Stimulated activated CD8-positive, alpha-beta memory T cell treated with anti-CD3 and anti-CD28 coated beads, Interleukin-15, amount 100 ng/mL, for 24 hours (primary cell): Measurements from ENCODE around the gene SBSN.

Experiments
- DNase-seq: peaks from one replicate; pipeline ENCODE4 v3.0.0-alpha.2; 2020; ENCODE audit warnings: low read depth

Gene SBSN

DNA sequence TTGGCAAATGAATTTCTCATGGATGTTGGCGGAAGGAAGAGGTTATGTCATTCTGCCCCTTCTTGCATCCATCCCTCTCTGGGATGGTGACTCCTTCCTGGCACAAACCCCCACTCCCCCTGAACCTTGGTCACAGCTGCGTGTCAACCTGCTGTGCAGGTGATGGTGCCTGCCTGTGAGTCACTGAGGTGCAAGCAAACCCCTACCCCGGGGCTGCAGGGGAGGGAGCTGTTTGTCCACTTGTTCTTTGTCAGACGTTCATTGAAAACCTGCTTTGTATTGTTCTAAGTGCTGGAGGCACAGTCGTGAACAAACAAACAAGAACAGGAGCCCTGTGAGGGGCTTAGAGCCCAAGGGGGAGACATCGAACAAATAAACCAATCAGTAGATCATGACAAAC, 3.2 kb upstream of the SBSN start:
- DNase-seq = no peak

GRCh38 chr19:35529241-35530218, 1.4 kb upstream of the SBSN start:
- no peak for DNase-seq

GRCh38 chr19:35525873-35526272, 2.2 kb downstream of the SBSN start:
- DNase-seq = no peak

GRCh38 chr19:35524181-35524837, 3.8 kb downstream of the SBSN start:
- DNase-seq = no peak

GRCh38 chr19:35522745-35523327, 5.3 kb downstream of the SBSN start:
- no peak for DNase-seq

DNA sequence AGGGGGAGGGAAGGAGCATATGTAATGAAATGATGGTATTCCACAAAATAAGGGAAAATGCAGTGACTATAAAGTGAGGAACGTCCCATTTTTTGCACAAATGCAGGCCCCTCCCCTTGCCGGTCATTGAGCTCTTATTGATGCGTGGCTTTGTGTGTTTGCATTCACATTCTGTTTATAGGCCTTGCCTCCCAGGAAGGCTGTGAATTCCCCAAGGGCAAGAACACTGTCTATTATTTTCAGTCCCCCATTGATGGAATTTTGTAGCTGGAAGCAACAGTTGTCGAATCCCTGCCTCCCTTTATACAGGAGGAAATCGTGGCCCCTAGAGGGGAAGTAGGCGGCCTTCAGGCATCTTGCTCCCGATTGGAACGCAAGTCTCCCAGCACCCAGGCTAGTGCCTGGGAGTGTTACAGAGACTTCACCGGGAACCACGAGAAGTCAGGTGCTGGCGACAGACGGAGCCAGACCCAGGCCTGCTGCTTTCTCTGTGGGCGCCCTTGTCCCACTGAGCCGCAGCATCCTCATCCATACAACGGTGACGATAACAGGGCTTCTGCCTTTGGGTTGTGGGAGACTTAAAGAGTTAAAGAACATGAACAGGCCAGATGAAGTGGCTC, 6.9 kb downstream of the SBSN start:
- DNase-seq = no peak

GRCh38 chr19:35519291-35519690, 8.8 kb downstream of the SBSN start:
- DNase-seq = no peak

GRCh38 chr19:35518313-35518712, 9.8 kb downstream of the SBSN start:
- DNase-seq = no peak

- DNase-seq = no peak
These were observed 10.8 kb downstream of the SBSN start for GRCh38 chr19:35517342-35517741.

DNA sequence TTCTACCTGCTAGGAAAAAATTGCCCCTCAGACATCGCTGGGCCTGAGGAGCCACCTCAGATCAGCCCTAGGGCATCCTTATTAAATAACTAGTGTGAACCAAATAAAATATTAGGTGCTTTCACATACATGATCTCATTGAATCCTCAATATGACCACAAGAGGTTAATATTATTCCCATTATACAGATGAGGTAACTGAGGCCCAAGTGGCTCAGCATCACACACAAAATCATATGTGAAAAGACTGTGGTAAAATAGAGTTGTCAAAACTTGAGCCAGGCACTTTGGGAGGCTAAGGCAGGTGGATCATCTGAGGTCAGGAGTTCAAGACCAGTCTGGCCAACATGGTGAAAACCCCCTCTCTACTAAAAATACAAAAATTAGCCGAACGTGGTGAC, 11.8 kb downstream of the SBSN start:
- DNase-seq = no peak

DNA sequence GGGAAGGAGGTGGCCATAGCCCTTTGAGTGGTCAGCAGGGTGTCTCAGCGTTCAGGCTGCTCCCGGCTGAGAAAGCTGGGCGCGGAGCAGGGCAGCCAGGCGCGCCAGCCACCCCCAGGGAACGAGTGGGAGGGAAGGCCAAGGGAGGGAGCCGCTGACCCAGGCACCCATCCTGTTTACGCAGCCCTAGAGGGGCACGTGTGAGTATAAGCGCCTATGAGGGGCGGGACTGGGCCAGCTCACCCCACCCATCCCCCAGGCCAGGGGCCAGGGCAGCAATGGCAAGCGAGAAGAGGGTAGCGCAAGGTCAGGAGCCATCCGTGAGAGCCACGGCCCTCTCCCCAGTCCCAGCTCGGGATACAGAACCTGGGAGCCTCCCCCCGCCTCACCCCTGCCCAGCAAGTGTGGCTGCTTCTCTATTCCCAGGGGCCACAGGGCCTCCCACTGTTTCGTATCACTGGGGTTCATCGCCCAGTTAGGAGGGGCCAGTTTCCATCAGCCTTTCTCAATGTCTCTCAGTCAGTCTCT, 13.8 kb downstream of the SBSN start:
- no peak for DNase-seq

DNA sequence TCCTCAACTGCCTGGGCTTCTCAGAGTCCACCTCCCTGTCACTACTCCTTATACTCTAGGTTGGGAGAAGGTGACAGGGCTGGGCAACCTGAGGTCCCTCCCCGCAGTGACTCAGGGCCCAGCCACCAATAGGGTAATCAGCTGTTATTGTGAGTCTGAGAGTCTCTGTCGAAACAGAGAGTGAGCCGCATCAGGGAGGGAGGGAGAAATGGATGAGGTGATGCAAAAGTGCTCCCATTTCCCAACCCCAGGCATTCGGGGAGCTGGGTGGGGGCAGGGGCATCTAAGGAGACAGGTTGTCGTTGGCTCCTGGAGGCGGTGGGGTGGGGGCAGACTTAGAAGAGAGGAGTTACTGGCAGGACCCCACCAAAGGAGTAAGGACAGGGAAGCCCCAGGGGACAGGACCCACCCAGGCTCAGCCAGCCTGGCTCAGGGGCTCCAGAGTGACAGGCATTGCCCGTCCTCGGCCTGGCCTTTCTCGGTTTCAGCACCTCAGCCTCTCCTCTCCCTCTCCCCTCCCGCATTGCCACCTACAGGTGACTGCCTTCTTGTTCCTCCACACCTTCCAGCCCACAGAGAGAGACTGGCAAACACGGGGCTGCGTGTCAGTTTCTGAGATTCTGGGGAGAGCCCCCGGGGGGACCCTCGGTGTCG, 14.4 kb downstream of the SBSN start, which contains the start of gene DMKN:
Gene DMKN (minus strand): TSS at position 22 of the 654 bp plus-strand sequence. CDS start 174 bp downstream, outside the sequence.
- DNase-seq = no peak

GRCh38 chr19:35512831-35513627, 15.1 kb downstream of the SBSN start:
- DNase-seq = no peak

GRCh38 chr19:35511337-35511736, 16.8 kb downstream of the SBSN start:
- DNase-seq = no peak

DNA sequence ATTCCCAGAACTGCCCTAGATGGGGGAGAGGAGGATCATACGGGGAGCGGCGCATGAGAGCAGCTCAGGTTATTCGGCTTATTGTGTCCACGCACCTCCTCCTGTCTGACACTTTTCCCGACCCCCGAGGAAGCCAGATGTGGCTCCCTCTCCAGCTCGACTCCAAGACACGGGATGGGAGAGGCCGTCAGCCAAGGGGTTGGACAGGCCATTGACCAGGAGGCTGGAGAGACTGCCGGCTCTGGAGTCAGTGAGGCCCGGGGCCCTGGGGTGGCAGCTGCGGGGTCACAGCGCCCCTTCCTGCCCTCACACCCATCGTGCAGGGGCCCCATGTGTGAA, 17.5 kb downstream of the SBSN start:
- DNase-seq = no peak

DNA sequence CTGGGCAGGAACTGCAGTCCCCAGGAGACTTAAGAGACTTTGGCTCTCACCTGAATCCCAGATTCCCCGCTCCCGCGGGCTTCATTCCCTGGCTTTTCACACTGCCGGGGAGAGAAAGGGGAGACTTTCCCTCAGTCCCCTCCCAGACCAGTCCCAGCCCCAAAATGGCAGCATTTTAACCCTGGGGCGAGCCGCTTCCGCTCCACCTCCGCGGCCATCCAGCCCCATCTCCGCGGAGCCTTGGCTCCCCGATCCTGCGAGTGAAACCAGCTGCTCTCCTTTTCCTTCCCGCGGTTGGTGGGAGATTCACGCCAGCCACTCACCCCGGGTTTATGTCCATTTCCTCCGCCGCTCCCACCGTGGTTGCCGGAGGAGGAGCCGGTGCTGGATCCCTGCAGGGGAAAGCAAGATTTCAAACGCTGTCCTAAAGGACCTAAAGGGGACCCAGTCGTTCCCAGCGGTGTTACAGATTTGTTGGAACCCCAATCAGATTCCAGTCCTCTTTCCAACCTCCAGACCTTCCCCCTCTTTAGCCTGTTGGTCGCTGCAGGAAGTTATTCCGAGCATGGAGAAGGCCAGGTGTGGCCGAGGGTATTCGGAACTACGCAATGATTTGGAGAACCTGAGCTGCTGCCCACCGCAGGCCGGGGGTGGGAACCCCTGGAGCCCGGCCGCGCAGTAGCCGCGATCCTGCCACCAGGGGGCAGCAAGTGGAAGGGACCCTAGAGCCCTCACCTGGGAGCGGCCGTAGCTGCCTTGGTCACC, 18.1 kb downstream of the SBSN start:
- DNase-seq = peak; percentile 69

- DNase-seq = no peak
These were observed 19.0 kb downstream of the SBSN start for GRCh38 chr19:35509018-35509652.

DNA sequence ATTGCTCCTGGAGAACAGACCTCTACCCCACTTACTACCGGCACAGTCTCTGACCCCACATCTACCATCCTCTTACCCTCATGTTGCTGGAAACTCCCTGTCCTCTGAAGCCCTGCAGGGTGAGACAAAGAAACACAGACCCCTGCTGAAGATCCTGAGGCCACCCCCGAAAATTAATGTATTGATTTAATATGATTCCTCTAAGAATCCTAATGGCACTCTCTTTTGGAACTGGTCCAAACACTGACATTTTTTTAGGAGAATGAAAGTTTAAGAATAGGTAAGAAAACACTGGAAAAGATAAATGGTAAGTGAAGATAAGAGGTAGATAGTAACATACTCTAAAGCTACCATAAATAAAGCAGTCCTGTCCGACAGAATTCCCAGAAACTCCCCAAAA, 20.0 kb downstream of the SBSN start:
- DNase-seq = no peak

GRCh38 chr19:35507561-35507960, 20.6 kb downstream of the SBSN start:
- no peak for DNase-seq

GRCh38 chr19:35506011-35506410, 22.1 kb downstream of the SBSN start:
- DNase-seq = no peak
